SK-N-MC (cell line): Measurements from ENCODE around the gene DICER1.

ENCODE experiments used
- EZH2 ChIP-seq: fragments of 200-600 bp; sonication (generic); IDR thresholded peaks from one replicate; pipeline ENCODE4 v1.6.1; 2017; ENCODE audit warnings: antibody characterized with exemption
- POLR2AphosphoS5 ChIP-seq: IDR thresholded peaks from 2 replicates; pipeline ENCODE4 v1.6.1; 2012; ENCODE audit warnings: mild to moderate bottlenecking, low read depth, low read length, borderline replicate concordance

DNA sequence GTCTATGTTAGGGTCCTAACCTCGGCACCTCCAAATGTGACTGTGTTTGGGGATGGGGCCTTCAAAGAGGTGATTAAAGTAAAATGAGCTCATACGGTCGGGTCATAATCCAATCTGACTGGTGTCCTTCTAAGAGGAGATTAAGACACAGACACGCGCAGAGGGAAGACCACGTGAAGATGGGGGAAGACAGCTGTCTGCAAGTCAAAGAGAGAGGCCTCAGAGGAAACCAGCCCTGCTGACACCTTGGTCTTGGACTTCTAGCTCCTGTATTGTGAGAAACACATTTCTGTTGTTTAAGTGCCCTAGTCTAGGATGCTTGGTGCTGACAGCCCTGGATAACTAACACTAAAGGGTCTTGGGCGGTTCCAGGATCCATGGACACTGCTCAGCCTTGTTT lies 109.6 kb downstream of the DICER1 start:
- no peak for TF ChIP-seq EZH2
- TF ChIP-seq POLR2AphosphoS5 = no peak
